Superior temporal gyrus (tissue), 1 donor: ENCODE measurements around the gene MKLN1.
"Not testable (repeated sequence)": the region's sequence is repeated elsewhere in the genome, so short reads cannot be mapped to it uniquely, and the experiment has no call there.

Experiments used
- DNase-seq: peaks from one replicate; pipeline ENCODE4 v3.0.0-alpha.2; 2016; ENCODE audit errors: extremely low spot score

Gene MKLN1

DNA sequence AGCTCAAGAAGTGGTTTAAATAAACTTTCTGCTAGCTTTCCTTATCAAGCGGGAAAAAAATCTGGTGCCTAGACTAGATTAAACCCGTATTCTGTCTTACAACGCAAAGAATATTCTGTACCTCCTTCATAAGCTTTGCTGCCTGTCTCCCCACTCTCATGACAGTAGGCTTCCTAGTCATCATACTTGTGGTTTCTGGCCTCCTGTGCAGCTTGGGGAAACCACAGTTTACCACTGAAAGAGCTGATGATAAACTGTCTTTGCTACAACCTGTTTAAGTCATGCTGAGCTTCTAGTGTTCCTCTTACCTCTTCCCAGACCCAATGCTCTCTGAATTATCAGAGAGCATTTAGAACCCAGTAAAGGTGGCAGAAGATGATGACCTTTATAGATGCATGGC lies 173.7 kb downstream of the MKLN1 start:
- no peak for DNase-seq

DNA sequence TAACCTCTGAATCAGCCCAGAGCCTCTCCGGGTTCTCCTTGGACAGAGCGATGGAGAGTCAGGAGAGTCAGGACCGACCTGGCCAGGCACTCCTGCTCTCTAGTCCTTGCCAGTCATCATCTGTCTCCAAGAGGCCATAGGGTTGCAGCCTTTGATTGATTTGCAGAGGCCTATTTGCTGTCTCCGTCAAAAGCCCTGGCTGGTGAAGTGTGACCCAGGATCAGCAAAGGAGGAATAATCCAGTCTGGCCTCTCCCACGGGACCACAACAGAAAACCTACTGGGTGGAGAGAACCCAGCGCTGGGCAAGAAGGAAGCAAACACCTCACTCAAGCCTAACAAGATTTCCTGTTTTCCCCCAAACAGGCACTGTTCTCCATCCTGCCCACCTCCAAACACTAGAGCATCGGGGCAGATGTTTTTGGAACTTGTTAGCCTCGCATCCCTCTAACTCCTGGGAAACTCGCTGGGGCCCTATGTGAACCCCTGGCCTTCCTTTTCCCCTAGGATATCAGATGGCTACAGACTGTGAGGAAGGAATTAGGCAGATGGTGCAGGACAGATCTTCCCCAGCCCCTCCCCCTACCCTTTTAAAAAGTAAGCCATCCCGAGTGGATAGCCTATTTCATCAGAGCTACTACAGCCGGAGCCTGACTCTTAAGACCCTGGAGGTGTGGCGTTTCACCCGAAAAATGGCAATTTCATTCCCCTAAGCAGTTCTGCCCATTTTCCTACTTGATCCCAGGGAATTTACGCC lies 174.4 kb downstream of the MKLN1 start:
- DNase-seq = no peak

DNA sequence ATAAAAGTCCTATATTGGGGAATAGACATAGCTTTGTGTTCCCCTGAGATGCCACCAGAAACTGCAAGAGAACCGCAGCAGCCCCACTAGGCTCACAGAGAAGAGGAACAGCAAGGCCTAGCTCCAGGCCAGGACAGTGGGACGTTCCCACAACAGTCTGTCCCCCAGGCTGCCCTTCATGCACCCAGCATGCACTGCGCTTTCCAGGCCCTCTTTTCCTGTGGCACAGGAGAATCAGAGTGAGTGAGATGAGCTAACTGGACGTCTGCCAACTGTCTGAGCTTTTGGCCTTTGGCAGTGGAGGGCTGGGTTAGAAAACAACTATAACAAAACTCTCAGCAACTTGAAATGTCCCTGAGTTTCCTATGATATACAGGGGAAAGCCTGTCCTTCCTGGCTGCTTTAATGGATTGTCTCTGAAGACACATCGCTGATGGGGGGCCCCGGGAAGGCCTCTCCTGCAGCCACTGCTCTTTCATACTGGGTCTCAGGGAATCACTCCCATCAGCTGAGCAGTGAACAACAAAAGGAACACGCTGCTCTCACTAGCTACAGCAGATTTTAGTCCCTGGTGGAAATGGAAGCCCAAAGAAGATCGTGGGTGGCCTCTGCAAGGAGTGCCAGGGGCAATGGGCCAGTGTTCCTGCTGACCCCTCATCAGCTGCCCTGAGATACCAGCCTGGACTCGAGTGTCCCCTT lies 175.3 kb downstream of the MKLN1 start:
- no peak for DNase-seq

DNA sequence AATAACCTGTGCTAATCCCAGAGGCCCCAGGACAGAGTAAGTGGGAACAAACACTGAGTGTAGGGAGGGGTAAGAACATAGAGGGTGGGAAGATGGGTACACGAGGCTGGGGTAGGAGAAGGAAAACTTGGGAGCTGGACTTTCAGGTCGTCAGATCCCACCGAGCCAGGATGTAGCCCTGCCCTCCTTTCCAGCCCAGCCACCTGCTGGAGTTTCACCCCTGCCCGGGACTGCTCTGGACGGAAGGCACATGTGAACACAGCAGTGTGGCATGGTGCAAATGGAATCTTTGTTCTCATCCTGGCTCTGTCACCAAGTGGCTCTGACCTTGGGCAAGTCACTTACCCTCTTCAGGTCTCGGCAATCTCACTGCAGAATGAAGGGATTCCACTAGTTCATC lies 176.0 kb downstream of the MKLN1 start:
- no peak for DNase-seq

DNA sequence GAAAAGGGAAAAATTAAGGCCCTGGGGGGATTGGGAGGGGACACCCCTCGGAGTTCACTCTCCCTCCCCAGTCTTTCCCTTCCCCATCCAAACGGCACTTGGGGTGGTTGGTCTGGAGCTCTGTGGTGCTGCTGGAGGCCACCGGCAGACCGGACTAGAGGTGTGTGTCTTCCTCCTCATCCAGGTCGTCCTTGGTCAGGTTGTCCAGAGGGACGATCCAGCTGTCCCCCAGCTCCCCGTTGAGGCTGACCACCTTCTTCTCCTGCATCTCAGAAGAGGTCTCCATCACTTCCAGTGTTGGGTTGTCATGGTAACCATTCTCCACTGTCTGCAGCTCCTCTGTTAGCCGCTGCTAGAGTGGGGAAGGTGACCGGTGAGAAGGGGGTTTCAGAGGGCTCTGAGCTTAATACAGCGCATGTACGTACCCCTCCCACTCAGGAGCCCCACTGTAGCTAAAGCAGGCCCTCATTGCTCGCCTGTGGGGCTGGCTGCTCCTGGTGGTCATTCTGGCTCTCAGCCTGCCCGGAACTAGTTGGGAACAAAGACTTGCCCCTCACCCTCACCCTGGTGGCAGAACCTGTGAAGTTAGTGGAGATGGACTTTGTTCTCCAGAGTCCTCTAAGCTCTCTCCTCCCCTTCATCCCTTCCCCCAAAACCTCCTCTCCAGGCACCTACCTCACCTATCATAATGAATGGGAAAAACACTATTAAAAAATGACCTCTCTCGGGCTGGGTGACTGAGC lies 176.7 kb downstream of the MKLN1 start:
- no peak for DNase-seq

GRCh38 chr7:131505037-131505620 lies 177.5 kb downstream of the MKLN1 start:
- DNase-seq = not testable (repeated sequence)

DNA sequence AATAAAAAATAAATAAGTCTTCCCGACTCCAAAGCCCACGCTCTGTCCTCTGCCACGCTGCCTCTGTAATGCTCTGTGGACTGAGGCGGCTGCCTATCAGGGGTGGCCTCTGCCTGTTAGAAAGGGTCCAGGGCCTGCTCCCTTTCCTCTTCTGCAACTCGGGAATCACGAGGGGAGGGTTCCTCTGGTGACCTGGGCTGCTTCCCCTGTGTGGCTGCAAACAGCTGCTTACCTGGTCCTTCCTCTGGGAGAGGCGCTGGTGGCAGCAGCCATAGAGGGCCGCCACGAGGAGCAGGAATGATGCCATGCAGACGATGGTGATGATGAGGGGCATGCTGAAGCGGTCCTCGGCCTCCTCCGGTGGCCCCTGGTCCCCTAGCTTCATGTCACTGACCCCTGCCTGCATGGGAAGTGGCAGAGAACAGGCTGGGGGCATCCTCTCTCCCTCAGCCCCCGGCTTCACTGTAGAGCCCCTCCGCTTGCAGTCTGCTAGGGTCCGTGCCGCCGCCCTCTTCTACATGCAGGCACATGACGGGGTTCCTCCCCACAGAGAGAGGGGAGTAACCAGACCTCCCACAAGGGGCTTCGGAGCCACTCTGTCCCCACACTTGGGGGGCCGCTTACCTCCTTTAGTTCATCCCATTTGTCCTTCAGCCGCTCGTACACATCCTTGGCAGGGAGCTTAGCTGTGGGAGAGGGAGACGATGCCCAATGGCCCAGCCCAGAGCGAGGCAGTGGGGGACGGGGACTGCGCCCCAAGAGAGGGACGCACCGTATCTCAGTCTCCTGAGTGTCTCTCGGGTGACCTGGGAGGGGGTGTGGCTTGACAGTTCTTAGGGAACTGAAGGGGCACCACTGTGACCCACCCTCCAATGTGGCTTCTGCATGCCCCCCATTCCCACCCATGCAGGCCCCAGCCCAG lies 178.2 kb downstream of the MKLN1 start:
- no peak for DNase-seq

GRCh38 chr7:131506597-131506996 lies 178.9 kb downstream of the MKLN1 start:
- no peak for DNase-seq

DNA sequence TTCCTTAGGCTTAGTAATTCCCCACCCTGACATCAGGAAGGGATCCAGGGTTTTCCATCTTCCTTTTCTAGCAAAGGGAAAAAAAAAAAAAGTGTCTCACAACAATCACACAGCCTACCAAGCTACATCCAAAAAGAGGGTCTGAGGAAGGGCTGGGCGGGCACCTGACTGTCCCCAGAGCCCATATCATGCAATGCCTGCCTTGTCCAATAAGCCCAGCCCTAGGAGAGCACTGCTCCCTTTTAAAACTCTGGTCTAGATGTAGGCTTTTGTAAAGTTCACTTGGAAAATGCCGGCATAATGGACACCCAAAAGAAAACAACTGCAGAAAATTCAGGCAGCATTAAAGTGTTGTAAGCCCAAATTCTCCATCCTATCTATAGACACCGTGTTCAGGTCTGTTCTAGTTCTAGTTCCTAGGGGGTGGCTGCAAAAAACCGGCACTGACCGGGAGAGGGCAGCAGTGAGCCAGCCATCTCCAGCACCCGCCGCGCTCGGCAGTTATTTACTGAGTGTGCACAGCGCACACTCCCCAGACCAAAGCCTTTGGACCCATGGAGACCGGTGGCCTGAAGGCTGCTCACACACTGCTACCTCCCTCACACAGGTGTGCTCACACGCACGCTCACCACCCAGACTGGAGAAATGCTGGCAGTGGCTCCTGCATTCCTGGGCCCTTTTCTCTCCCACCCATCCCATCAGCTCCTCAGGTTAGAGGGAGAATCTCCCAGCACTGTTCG lies 180.1 kb downstream of the MKLN1 start:
- peak; percentile 93 for DNase-seq

GRCh38 chr7:131508754-131509486 lies 181.2 kb downstream of the MKLN1 start:
- no peak for DNase-seq

DNA sequence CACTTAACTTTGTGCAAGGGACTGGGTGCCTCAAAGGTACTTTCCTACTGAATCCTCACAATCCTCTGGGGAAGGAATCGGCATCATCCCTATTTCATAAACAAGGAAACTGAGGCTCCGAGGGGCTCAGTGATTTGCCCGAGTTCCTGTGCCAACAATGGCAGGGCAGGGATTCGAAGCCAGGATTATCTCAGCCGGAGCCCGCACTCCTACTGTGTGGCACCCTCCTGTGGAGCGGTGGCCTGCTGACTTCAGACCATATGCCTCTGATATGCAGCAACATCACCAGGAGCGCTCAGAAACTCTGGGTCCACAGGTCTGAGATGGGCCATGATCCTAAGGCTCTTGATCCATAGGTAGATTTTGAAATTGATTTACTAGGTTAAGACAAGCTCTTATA lies 182.1 kb downstream of the MKLN1 start:
- no peak for DNase-seq

GRCh38 chr7:131511071-131511470 lies 183.4 kb downstream of the MKLN1 start:
- no peak for DNase-seq

DNA sequence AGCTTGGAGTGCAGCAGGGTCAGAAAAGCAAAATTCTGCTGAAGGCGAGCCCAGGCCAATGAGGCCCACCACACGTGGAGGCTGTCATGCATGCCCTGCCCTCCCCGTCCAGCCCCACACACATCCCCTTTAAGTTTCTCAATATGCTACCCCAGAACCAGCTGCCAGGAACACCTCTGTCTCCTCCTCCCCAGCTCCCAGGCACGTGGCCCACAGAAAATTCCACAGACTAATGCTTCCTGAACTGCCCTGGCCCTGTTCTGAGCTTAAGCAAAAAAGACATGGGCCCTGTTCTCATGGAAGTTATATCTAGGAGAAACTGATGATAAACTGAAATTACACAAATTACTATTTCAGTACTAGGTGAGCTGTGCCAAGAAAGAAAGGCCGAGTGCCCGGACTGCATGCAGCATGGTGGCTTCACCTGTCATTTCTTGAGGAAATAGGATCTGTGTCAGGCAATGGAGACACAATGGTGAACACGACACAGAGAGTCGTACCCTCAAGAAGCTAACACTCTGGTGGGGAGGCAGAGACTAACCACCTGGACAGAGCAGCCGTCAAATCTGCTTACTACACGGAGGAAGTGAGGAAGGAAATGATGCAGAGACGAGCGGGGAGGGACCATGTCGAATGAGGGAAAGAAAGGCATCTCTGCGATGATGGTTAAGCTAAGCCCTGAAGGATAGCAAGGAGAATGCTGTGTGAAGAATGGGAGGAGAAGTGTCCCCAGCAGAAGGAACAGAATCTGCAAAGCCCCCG lies 184.3 kb downstream of the MKLN1 start:
- no peak for DNase-seq

- DNase-seq = peak; percentile 91
These were observed 185.8 kb downstream of the MKLN1 start for GRCh38 chr7:131513245-131514061.

DNA sequence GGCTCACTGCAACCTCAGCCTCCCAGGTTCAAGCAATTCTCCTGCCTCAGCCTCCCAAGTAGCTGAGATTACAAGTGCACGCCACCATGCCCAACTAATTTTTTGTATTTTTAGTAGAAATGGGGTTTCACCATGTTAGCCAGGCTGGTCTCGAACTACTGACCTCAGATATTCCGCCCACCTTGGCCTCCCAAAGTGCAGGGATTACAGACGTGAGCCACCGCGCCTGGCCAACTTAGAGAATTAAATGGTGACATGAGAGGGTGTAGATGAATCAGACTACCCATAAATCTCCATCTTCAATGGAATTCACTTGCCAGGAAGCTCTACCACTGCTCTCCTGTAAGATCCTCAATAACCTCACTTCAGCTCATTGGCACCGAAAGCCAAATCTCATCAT lies 187.8 kb downstream of the MKLN1 start:
- not testable (repeated sequence) for DNase-seq

DNA sequence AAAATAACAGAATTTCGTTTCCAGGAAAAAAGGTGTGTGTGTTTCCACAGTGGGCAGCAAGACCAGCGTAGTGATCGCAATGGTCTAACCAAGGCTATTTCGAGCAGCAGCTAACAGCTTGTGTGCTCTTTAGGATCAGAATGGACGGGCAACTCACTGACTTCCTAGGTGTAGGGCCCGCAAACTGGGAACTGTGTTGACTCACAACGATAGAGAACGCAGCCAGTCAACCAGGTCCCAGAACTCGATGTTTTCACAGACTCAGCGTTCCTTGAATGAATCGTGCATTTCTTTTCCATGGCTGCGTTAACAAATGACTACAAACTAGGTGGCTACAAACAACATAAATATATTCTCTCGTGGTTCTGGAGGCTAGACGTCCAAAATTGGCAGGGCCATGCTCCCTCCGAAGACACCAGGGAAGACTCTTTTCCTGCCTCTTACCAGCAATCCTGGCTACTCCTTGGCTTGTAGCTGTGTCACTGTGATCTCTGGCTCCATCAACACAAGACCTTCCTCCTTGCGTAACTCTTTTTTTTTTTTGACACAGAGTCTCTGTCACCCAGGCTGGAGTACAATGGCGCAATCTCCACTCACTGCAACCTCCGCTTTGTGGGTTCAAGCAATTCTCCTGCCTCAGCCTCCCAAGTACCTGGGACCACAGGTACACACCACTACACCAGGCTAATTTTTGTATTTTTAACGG lies 189.7 kb downstream of the MKLN1 start:
- DNase-seq = no peak

GRCh38 chr7:131518626-131519025 lies 190.9 kb downstream of the MKLN1 start:
- DNase-seq = no peak
